ENCODE results near the gene DHX9.

- TF ChIP-seq, protein P1, sequence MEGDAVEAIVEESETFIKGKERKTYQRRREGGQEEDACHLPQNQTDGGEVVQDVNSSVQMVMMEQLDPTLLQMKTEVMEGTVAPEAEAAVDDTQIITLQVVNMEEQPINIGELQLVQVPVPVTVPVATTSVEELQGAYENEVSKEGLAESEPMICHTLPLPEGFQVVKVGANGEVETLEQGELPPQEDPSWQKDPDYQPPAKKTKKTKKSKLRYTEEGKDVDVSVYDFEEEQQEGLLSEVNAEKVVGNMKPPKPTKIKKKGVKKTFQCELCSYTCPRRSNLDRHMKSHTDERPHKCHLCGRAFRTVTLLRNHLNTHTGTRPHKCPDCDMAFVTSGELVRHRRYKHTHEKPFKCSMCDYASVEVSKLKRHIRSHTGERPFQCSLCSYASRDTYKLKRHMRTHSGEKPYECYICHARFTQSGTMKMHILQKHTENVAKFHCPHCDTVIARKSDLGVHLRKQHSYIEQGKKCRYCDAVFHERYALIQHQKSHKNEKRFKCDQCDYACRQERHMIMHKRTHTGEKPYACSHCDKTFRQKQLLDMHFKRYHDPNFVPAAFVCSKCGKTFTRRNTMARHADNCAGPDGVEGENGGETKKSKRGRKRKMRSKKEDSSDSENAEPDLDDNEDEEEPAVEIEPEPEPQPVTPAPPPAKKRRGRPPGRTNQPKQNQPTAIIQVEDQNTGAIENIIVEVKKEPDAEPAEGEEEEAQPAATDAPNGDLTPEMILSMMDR (conservative IDR thresholded peaks at IDR 0.05; ENCODE audit: low read depth in 2 of 2) = no peak
- no peak for TF ChIP-seq ZNF331 (CRISPR knock-in tag; IDR thresholded peaks at IDR 0.05; ENCODE audit: low read depth)
- no peak for TF ChIP-seq EZH2 (IDR thresholded peaks at IDR 0.05; ENCODE audit: low read depth, unreplicated experiment)
- no peak for TF ChIP-seq POLR2AphosphoS5 (IDR thresholded peaks at IDR 0.05; ENCODE audit: low read depth)
- TF ChIP-seq, protein P2, sequence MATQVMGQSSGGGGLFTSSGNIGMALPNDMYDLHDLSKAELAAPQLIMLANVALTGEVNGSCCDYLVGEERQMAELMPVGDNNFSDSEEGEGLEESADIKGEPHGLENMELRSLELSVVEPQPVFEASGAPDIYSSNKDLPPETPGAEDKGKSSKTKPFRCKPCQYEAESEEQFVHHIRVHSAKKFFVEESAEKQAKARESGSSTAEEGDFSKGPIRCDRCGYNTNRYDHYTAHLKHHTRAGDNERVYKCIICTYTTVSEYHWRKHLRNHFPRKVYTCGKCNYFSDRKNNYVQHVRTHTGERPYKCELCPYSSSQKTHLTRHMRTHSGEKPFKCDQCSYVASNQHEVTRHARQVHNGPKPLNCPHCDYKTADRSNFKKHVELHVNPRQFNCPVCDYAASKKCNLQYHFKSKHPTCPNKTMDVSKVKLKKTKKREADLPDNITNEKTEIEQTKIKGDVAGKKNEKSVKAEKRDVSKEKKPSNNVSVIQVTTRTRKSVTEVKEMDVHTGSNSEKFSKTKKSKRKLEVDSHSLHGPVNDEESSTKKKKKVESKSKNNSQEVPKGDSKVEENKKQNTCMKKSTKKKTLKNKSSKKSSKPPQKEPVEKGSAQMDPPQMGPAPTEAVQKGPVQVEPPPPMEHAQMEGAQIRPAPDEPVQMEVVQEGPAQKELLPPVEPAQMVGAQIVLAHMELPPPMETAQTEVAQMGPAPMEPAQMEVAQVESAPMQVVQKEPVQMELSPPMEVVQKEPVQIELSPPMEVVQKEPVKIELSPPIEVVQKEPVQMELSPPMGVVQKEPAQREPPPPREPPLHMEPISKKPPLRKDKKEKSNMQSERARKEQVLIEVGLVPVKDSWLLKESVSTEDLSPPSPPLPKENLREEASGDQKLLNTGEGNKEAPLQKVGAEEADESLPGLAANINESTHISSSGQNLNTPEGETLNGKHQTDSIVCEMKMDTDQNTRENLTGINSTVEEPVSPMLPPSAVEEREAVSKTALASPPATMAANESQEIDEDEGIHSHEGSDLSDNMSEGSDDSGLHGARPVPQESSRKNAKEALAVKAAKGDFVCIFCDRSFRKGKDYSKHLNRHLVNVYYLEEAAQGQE (IDR thresholded peaks at IDR 0.05; ENCODE audit: unreplicated experiment) = no peak
- TF ChIP-seq EZH2phosphoT487 (IDR thresholded peaks at IDR 0.05; ENCODE audit: unreplicated experiment) = no peak
Observed at GRCh38 chr1:182875889-182876288, 36.7 kb downstream of the DHX9 start.
